HG02610 (cell line): ENCODE measurements around the gene DDX10.

Experiments
- ATAC-seq: cut with Tn5 transposase; IDR thresholded peaks from one replicate; pipeline ENCODE4 v1.9.1; 2021; ENCODE audit warnings: mild to moderate bottlenecking, moderate library complexity; ENCODE audit not compliant: unreplicated experiment

DDX10 gene

DNA sequence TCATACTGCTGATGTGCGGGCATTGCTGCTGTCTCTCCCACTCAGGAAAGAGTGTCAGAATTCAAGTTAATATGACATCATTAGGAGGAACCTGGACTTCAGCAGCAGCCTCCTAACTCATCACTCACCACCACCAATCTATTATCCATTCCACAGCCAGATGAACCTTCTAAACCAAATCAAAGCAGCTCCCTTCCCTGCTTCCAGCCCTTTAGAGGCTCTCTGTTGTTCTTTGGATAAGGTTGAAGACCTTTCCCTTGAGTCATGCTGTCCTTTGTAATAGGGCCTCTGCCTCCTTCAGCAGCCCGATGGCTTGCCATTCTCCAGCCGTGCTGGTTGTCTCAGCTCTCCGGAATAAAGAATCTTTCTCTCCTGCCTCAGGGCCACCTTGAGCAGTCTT lies 301.3 kb downstream of the DDX10 start:
- ATAC-seq = no peak

DNA sequence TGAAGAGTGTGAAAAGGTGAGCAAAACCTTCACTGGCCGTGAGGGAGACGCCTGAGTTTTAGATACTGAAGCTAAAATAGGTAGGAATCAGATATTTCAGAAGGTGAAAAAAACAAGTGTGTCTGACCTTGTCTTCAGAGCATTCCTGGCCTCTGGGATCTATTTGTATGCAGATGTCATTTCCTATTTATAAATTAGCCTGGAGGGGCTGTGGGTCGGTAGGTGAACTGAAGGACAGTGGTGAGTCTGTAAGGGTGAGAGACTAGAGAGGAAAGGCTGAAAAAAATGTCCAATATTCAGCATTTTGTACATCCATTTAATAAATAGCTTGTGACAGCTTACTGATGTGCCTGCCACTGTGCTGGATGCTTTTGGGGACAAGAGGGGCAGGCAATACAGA lies 302.1 kb downstream of the DDX10 start:
- ATAC-seq = no peak

DNA sequence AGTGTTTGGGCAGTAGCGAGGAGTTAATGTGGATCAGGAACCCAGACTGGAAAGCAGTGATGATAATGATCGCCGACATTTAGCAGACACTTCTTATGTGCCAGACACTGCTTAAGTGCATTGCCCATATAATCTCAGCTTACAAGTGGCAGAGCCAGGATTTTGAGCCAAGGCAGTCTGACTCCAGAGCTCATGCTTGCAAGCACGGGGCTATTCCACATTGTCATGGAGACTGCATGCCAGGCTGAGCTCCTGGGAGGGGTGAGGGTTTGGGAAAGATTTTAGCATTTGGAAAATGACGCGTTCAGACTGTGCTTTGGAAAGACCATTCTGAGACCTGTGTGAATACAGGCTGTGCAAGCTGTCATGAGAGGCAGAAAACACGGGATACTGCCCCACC lies 302.7 kb downstream of the DDX10 start:
- ATAC-seq = no peak

DNA sequence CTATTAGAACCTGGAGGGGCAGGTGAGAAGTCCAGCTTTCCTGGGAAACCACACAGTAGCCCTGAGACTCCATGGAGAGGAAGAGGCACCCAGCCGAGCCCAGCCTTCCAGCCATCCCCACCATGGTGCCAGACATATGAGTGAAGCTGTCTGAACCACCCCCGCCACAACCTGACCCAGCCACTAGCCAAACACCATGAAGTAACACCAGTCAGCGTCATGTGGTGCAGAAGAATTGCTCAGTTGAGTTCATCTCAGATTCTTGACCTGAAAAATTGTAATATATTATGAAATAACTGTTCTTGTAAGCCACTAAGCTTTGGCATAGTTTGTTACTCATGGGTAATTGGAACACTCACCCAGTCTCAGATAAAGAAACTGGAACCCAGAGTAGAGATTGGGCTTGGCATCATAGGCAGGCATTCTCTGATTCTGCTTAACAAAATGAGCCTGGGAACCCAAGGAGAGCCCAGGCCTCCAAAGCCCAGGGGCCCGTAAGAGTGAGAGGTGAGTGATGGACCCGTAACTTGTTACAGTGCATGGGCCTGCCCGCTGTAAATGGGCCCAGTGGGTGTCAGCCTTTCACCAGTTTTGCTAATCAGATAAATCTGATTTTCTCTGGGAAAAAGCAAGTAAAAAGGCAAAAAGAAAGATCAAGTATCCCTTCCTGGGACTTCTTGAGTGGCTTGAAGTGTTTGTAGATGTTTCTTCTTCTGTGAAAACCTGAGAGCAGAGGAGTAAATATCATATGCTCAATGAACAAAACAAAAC lies 305.5 kb downstream of the DDX10 start:
- no peak for ATAC-seq

- peak; percentile 44 for ATAC-seq
Measured at GRCh38 chr11:108973402-108974162, 308.7 kb downstream of the DDX10 start.

DNA sequence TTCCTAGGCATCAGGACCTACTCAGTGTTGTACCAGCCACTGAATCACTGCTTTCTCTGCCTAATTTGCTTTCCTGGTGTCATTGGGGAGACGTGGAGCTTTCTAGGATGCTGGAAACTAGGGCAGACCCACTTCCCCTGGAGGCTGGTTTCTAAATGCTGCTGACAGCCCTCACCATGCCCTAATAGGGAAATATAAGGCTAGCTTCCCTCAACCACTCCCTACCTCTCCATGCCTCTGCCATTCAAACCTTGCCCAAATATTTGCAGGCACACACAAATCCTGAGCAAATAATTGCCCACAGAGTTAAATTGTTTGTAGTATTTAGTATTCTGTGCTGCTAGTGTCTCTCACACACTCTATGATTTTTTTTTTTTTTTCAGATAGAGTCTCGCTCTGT lies 310.2 kb downstream of the DDX10 start:
- no peak for ATAC-seq

GRCh38 chr11:108975641-108976071 lies 310.8 kb downstream of the DDX10 start:
- no peak for ATAC-seq

DNA sequence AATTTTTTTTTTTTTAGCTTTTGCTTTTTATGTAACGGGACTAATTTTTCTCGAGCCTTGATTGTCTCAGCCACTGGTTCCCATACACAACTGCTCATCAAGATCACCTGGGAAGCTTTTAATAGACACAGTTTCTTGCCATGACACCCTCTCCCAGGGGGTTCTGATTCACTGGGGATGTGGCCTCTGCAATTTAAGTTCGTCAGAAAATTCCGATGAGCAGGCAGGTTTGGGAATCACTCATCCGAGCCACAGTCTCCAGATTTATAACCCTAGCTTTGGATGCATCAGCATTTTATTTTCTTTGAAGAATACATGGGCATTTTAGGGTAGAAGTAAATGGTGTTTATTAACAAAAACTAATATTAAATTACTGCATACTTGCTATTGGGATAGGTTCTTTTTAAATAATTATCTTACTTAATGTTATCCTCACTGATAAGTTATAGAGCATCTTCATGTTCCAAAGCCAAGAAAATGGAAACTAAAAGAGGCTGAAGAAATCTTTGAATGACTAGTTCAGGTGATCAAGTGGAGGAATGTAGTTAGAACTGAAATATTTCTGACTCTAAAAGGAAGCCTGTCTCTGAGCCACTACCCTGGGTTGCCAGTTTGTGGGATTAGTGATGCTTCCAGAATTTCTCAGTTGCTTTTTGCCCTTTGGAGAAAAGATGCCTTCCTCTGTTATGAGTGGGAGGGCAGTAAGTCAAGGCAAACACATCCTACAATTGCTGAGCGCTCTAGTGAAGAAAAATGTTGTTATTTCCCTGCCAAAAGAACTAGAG lies 319.0 kb downstream of the DDX10 start:
- no peak for ATAC-seq

GRCh38 chr11:108984523-108984922 lies 319.7 kb downstream of the DDX10 start:
- no peak for ATAC-seq

DNA sequence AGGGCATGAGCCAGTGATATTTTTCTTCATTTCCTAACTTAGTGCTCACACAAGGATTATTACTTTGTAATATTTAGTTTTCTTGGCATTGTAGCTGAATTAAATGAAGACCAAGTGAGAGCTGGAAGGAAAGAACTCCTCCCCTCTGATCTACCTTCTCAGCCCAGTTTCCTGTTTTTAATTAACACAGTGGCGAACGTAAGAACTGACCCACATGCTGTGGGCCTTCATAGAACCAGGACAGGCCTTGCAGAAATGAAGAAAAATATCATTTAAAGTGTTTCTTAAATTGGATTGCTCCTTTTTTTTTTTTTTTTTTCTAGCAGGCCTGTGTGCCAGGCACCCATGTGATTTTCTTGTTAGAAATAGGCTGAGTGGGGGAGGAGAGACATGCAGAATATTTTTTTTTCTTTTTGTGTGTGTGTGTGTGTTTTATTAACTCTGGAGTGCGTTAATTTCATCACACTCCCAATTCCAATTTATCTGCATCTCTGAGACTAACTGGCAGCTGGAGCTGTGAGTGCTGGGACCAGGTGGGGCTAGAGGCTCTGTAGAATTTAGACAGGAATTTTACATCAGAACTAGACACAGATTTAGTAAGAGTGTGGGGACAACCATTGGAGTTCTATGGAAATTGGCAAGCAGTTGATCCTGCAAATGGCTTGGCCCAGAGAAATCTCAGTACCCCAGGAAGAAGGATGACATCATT lies 320.5 kb downstream of the DDX10 start:
- no peak for ATAC-seq

DNA sequence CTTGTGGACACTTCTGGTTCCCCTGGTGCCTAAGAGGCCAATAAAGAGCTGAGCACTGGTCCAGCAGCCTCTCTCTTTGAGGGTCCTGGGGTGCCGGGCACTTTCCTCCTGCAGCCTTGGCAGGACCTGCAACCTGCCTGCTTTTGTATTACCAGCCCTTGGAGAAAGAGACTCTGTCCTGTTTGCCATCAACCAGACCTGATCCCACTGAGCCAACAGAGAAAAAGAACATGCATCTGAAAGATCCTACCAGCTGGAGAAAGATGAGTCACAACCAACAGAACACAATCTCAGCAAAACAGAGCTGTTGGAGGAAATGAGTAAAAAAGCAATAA lies 321.0 kb downstream of the DDX10 start:
- ATAC-seq = no peak
